Large intestine (tissue), 3 donors: ENCODE results near the gene SEMA4D. TPM values are rescaled to one million over a fixed set of nuclear protein-coding genes. Genes with fewer than 3 reads are reported as not detected.

ENCODE experiments used
- DNase-seq, 2 donors: peaks; one replicate each; pipeline versions ENCODE4 v3.0.0 to v3.0.0-alpha.2; 2013
- H3K27ac ChIP-seq: one replicate; pipeline ENCODE4 v1.5.1; 2013; ENCODE audit warnings: low read length
- H3K27me3 ChIP-seq: 2 replicates; pipeline ENCODE4 v1.6.1; 2013; ENCODE audit warnings: low read length; ENCODE audit not compliant: control insufficient read depth, insufficient read depth
- H3K36me3 ChIP-seq: 2 replicates; pipeline ENCODE4 v1.6.1; 2013; ENCODE audit warnings: low read length; ENCODE audit not compliant: control insufficient read depth, insufficient read depth
- H3K4me1 ChIP-seq: one replicate; pipeline ENCODE4 v1.6.1; 2013; ENCODE audit warnings: low read length; ENCODE audit not compliant: control insufficient read depth, insufficient read depth
- H3K4me3 ChIP-seq: one replicate; pipeline ENCODE4 v1.5.1; 2013; ENCODE audit warnings: low read length
- H3K9me3 ChIP-seq: one replicate; pipeline ENCODE4 v1.6.1; 2013; ENCODE audit warnings: mild to moderate bottlenecking, low read depth, low read length, moderate library complexity; ENCODE audit not compliant: control insufficient read depth
- WGBS: methylation state at CpG from one replicate; pipeline ENCODE4 v1.1.5; 2013; ENCODE audit warnings: low lambda C conversion rate; ENCODE audit not compliant: insufficient coverage; 5-methylcytosine and 5-hydroxymethylcytosine counted together
- polyA plus RNA-seq: library from polyadenylated mRNA; unstranded; fragments of 120-200 nt; gene quantifications from one replicate; pipeline ENCODE4 v1.2.1, GENCODE V29; 2013

The SEMA4D gene
- polyA plus RNA-seq, 1 donor: 32.8 TPM

DNA sequence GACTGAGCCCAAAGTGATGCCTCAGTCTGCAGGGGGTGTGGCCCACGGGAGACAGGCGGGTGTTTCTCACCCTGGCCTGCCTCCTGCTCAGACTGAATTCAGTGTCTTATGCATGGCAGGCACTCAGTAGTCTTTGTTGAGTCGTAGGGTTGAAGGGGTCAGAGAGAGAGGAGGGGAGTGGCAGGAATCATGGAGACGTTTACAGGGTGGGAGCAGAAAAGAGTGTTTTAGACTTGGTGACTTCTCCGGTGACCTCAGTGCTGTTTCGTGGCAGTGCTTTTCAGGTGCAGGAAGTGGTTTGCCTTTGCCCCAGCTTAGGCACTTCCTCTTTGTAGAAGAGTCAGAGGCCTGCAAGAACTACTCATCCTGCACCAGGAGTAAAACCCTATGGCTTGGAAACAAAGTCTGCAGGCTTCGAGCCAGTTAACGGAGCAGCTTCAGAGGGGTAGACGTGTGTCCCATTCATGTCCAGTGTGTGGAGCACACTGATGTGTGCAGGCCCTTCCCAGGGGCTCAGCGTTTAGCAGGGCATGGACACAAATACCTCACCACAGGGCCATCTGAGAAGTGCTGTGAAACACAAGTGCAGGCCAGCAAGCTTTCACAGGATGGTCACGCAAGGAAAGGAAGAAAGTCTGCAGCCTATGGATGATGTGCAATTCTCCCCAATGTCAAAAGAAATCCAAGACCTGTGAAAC, 24.5 kb upstream of the SEMA4D start:
- peaks cover 18% of the 10 kb centered on the region for H3K4me1 ChIP-seq
- no peak overlapping the region for H3K27ac ChIP-seq
- WGBS: 20% methylated on average over 1 of the region's 11 CpGs
- H3K27me3 ChIP-seq: no peaks in the 10 kb centered on the region
- DNase-seq: peak in 1 of 2 donors; percentile 17
- H3K4me3 ChIP-seq: no peak overlapping the region
- H3K9me3 ChIP-seq: peaks cover 6% of the 10 kb centered on the region
- no peaks in the 10 kb centered on the region for H3K36me3 ChIP-seq

DNA sequence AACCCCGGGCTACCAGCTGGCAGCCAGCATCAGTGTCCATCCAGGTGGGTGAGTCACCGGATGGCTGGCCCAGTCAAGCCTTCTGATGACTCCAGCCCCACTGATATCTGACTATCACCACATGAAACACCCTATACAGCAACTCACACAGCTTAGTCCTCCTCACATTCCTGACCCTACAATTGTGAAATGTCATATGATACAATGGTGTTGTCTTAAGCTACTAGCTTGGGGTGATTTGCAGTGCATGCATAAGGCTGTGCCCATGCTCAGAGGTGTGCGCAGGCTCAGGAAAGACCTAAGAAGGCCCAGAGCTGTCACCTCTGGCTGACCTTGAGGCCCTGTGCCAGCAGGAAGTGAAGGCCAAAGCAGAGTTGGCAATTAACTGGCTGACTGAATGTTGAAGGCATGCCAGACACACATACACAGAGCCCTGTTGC, 21.5 kb upstream of the SEMA4D start:
- H3K27me3 ChIP-seq: no peaks in the 10 kb centered on the region
- no peaks in the 10 kb centered on the region for H3K9me3 ChIP-seq
- H3K4me3 ChIP-seq: no peak overlapping the region
- whole genome bisulfite sequencing: no CpG with 5 or more reads among the region's 3 CpGs
- no peak for DNase-seq
- no peaks in the 10 kb centered on the region for H3K4me1 ChIP-seq
- no peak overlapping the region for H3K27ac ChIP-seq
- H3K36me3 ChIP-seq: no peaks in the 10 kb centered on the region

DNA sequence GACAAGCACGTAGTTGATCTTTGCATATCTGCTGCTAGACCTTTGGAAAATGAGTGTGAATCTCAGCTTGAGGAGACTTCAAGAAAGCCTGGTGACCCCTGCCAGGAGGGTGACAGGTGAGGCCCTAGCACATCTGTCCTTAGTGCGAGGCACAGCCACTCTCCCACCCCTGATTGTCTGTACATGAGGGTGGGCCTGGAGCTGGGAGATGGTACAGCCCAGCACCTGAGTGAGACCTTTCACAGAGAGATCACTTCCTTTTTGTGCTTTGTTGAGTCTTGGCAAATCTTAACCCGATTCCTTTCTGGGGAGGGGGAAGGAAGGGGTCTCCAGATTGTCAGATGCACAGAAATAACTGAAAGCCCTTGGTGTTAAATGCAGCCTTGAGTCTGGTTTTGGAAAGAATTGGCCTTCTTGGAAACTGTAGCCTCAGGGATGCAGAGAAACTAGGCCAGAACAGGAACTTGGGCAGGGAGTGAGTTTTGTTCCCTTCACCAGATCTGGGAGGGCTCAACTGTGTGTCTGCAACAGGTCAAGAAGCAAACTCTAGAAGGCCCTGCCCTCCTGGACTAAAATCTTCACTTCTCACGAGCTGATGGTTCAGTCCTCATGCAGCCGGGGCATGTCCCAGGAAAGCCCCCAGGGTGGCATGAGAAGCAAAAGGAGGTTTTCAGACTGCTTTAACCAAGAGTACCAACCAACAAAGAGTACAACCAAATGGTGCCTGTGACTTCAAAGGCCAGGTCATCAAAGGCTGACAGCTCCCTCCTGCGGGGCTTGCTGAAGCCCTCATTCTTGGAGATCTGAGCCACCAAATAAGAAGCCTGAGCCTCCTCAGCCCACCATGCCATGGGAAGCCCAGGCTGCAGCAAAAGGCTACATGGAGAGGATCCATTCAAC, 20.8 kb upstream of the SEMA4D start:
- no CpG with 5 or more reads among the region's 6 CpGs for WGBS
- no peaks in the 10 kb centered on the region for H3K27me3 ChIP-seq
- H3K9me3 ChIP-seq: no peaks in the 10 kb centered on the region
- no peak for DNase-seq
- H3K4me1 ChIP-seq: no peaks in the 10 kb centered on the region
- no peak overlapping the region for H3K4me3 ChIP-seq
- no peaks in the 10 kb centered on the region for H3K36me3 ChIP-seq
- H3K27ac ChIP-seq: no peak overlapping the region

DNA sequence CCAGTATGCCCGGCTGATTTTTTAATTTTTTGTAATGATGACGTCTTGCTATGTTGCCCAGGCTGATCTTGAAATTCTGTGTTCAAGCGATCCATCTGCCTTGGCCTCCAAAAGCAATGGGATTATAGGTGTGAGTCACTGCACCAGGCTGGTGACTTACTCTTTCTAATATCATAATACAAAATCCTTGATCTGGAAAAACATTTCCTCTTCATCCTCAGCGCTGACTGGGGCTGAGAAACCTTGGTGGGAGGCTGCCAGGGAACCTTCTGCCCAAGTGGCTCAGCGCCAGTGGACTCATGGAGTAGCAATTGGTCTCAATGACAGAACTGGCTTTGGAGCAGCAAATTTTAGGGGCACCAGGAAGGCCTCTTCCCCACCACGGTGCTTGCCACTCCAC, 17.5 kb upstream of the SEMA4D start:
- Histone ChIP-seq H3K4me3 (no peak overlapping the region), H3K36me3 (no peaks in the 10 kb centered on the region), H3K27me3 (peaks cover 2% of the 10 kb centered on the region), H3K9me3 (no peaks in the 10 kb centered on the region), H3K27ac (no peak overlapping the region), H3K4me1 (no peaks in the 10 kb centered on the region)
- WGBS: no CpG with 5 or more reads among the region's 6 CpGs
- DNase-seq: no peak

GRCh38 chr9:89514956-89515355, 17.0 kb upstream of the SEMA4D start:
- no peak overlapping the region for H3K4me3 ChIP-seq
- DNase-seq: no peak
- H3K36me3 ChIP-seq: no peaks in the 10 kb centered on the region
- H3K27ac ChIP-seq: no peak overlapping the region
- H3K4me1 ChIP-seq: no peaks in the 10 kb centered on the region
- H3K9me3 ChIP-seq: no peaks in the 10 kb centered on the region
- WGBS: no CpG with 5 or more reads among the region's 6 CpGs
- H3K27me3 ChIP-seq: peaks cover 2% of the 10 kb centered on the region

GRCh38 chr9:89514337-89514736, 16.4 kb upstream of the SEMA4D start:
- H3K4me1 ChIP-seq: no peaks in the 10 kb centered on the region
- DNase-seq: no peak
- no peak overlapping the region for H3K27ac ChIP-seq
- WGBS: no CpG with 5 or more reads among the region's 5 CpGs
- no peaks in the 10 kb centered on the region for H3K9me3 ChIP-seq
- no peaks in the 10 kb centered on the region for H3K36me3 ChIP-seq
- no peak overlapping the region for H3K4me3 ChIP-seq
- peaks cover 2% of the 10 kb centered on the region for H3K27me3 ChIP-seq

DNA sequence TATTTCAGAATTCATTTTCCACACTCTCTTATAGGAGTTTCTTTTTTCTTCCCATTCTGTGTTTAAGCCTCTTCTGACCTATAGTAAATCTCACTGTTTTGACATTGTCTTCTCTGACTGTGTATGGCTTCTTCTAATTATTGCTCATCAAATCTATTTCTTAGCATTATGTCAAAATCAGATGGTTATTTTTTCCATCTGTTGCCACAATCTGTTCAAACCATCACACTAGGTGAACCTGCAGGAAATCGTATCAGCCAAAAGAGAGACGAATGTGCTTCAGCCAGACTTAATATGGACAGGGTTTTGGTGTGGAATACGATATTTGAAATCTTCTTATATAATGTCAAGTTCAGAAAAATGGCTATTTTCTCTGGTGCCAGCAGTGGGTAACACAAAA, 15.9 kb upstream of the SEMA4D start:
- no peaks in the 10 kb centered on the region for H3K9me3 ChIP-seq
- H3K36me3 ChIP-seq: no peaks in the 10 kb centered on the region
- WGBS: no CpG with 5 or more reads among the region's 3 CpGs
- no peak overlapping the region for H3K27ac ChIP-seq
- no peak for DNase-seq
- H3K4me1 ChIP-seq: no peaks in the 10 kb centered on the region
- peaks cover 2% of the 10 kb centered on the region for H3K27me3 ChIP-seq
- no peak overlapping the region for H3K4me3 ChIP-seq

GRCh38 chr9:89512382-89512781, 14.5 kb upstream of the SEMA4D start:
- Histone ChIP-seq H3K4me3 (no peak overlapping the region), H3K27me3 (peaks cover 2% of the 10 kb centered on the region), H3K4me1 (no peaks in the 10 kb centered on the region), H3K36me3 (no peaks in the 10 kb centered on the region), H3K9me3 (no peaks in the 10 kb centered on the region), H3K27ac (no peak overlapping the region)
- DNase-seq: no peak
- WGBS: no CpG with 5 or more reads among the region's 7 CpGs

DNA sequence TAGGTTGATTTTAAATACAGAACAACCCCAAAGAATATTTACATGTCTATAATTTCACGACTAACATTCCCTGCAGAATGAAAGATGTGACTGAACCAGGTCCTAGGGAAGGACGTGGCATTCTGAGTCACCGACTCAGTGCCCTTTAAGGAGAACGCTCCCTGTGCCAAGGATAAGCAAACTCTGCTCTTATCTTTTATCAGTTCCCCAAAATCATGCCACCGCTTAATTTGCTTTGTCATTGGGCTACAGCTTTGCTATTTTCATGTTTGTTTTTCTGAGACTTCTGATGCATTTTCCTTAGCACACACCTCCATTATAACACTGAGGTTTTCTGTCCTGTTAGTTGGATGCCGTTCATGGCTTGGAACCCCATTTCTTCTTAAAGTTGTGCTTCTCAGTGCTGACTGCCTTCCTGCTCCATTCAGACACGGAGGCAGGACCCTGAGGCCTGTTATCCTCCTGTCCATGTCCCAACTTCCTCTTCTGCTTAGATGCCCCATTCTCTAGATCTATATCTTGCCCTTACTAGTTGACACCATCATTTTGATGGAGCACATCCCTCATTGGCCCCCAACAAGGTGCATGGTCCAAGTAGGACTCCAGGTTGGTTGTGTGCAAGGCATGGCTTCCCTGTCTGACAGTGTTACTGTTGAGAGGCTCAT, 11.2 kb upstream of the SEMA4D start:
- H3K9me3 ChIP-seq: no peaks in the 10 kb centered on the region
- no peaks in the 10 kb centered on the region for H3K4me1 ChIP-seq
- no CpG with 5 or more reads among the region's 7 CpGs for WGBS
- no peak overlapping the region for H3K27ac ChIP-seq
- H3K36me3 ChIP-seq: no peaks in the 10 kb centered on the region
- peaks cover 2% of the 10 kb centered on the region for H3K27me3 ChIP-seq
- no peak for DNase-seq
- no peak overlapping the region for H3K4me3 ChIP-seq

- Histone ChIP-seq H3K36me3 (no peaks in the 10 kb centered on the region), H3K4me3 (no peak overlapping the region), H3K9me3 (no peaks in the 10 kb centered on the region), H3K27me3 (no peaks in the 10 kb centered on the region), H3K4me1 (no peaks in the 10 kb centered on the region), H3K27ac (no peak overlapping the region)
- peak in 1 of 2 donors; percentile 17 for DNase-seq
- no CpG with 5 or more reads among the region's 6 CpGs for WGBS
Measured at GRCh38 chr9:89505911-89506310, 8.0 kb upstream of the SEMA4D start.
